ENCODE data around the gene SLFN12L. TPM values are rescaled to one million over a fixed set of nuclear protein-coding genes. Genes with fewer than 3 reads are reported as not detected.
"Not testable (repeated sequence)": the region's sequence is repeated elsewhere in the genome, so short reads cannot be mapped to it uniquely, and the experiment has no call there.

SLFN12L gene
- total RNA-seq, 1 experiment from 2014 or later: not detected

GRCh38 chr17:35553310-35553709, 15.8 kb upstream of the SLFN12L start:
- H3K9me3 ChIP-seq: no peaks in the 10 kb centered on the region
- no peak overlapping the region for H3K4me3 ChIP-seq

DNA sequence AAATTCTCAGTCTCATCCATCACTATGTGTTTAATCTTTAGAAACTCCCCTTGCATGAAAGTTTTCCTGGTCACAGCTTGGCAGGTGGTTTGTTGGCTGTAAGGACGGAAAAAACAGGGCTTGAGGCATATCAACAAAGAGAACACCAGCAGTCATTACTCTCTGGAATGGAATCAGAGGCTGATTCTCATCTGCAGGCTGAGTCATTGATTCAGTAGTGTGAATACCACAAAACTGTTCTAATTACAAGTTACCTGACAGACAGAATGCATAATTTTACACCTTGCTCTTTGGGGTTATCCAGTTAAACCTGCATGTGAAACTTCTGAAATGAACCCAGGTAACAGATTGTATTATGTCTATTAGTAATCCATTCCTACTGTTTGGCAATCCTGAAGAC, 11.5 kb upstream of the SLFN12L start:
- Histone ChIP-seq H3K36me3 (no peaks in the 10 kb centered on the region), H3K4me3 (no peak overlapping the region), H3K27me3 (peaks cover 9% of the 10 kb centered on the region; the same call in 1 of the 2 replicates), H3K9me3 (no peaks in the 10 kb centered on the region)
- DNase-seq: no peak

More at GRCh38 chr17:35553310-35553709, 15.8 kb upstream of the SLFN12L start:
- no peak for DNase-seq
- Histone ChIP-seq H3K27me3 (peaks cover 21% of the 10 kb centered on the region), H3K36me3 (no peaks in the 10 kb centered on the region)

DNA sequence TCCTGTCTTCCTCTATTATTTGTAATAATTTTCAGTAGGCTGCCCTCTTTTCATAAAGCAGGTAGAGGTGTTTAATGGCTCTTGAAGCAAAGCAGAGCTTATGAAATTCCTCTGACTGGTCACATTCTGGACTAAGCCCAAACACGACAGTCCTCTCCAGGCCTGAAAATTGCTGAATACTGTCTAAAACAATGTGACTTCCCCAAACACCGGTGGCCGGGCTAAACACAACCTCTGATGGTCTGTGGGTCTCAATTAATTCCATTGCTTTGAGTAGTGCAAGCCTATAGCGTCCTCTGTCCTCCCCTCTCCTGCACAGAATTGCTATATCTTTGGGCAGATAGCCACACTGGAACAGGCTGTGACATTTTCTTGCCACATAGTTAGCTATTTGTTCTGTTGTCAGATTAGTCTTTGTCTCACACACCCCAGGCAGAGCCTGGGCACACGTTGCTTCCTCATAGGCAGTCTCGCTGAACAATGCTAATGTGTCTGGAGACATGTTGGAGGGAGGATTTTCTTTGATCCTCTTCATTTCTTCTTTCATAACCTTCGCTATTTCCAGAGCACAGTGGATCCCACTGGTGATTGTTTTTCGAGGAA, 10.8 kb upstream of the SLFN12L start:
- Histone ChIP-seq H3K36me3 (no peaks in the 10 kb centered on the region), H3K9me3 (no peaks in the 10 kb centered on the region), H3K4me3 (no peak overlapping the region), H3K27me3 (peaks cover 5% of the 10 kb centered on the region; the same call in 1 of the 2 replicates)
- DNase-seq: no peak

DNA sequence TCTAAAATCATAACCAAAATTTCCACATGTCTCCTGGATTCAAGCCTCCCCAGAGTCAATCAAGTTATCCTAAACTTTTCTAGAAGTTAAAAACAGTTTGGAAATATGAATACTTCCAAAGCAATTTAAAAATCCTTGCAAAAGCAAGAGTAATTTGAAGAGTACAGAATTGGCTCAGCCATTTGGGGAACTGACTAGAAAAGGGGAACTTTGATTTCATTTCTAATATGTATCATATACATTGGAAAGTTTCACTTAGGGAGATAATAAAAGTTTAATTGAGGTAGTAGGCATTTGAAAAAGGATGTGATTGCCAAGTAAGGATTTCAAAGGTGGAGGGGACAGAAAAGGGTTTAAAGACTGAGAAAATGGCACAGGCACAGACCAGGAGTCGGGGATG, 9.0 kb upstream of the SLFN12L start:
- H3K27me3 ChIP-seq: peaks cover 5% of the 10 kb centered on the region; the same call in 1 of the 2 replicates
- no peaks in the 10 kb centered on the region for H3K36me3 ChIP-seq
- no peak for DNase-seq
- no peak overlapping the region for H3K4me3 ChIP-seq
- H3K9me3 ChIP-seq: no peaks in the 10 kb centered on the region

GRCh38 chr17:35545150-35545549, 7.7 kb upstream of the SLFN12L start:
- H3K9me3 ChIP-seq: no peaks in the 10 kb centered on the region
- no peaks in the 10 kb centered on the region for H3K36me3 ChIP-seq
- H3K27me3 ChIP-seq: peaks cover 5% of the 10 kb centered on the region; the same call in 1 of the 2 replicates
- no peak for DNase-seq
- H3K4me3 ChIP-seq: no peak overlapping the region

DNA sequence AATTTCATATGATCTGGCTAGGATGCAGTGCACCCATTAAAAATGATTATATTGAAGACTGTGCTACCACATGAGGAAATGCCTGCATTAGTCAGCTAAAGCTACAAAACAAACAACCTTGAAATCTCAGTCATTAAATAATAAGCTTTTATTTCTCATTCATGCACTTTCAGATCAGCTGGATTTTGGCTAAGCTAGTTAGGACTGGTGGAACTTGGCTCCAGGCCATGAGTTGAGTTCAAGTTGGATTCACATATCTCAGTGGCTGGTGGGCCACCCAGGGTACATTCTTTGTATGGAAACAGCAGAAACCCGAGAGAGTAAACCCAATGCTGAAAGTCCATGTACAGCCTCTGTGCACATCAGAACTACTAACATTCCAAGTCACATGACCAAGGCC, 6.4 kb upstream of the SLFN12L start:
- H3K4me3 ChIP-seq: no peak overlapping the region
- H3K36me3 ChIP-seq: no peaks in the 10 kb centered on the region
- no peaks in the 10 kb centered on the region for H3K27me3 ChIP-seq
- peak; percentile 24 for DNase-seq
- no peaks in the 10 kb centered on the region for H3K9me3 ChIP-seq

DNA sequence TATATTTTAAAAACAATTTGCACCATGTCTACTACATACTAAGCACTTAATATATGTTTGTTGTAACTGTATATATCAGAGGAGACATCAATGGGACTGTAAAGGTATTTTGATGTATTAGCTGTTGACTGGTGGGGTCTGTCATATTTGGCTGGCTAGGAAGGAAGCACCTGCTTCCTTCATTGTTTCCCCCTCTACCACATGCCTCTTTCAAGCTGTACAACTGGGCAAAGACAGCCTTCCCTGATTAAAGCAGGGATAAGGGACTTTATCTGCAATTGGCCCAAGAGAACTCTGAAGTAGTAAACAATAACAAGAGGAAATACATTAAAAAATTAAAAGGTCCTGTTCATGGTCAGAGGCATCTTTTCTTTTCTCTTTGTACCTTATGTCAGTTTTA, 5.5 kb upstream of the SLFN12L start:
- DNase-seq: no peak
- H3K9me3 ChIP-seq: no peaks in the 10 kb centered on the region
- no peak overlapping the region for H3K4me3 ChIP-seq
- no peaks in the 10 kb centered on the region for H3K27me3 ChIP-seq
- H3K36me3 ChIP-seq: no peaks in the 10 kb centered on the region

- H3K4me3 ChIP-seq: peak overlapping the region; percentile 46
- DNase-seq: no peak
Observed at GRCh38 chr17:35541434-35541833, 4.0 kb upstream of the SLFN12L start.

GRCh38 chr17:35540589-35541404, 3.3 kb upstream of the SLFN12L start:
- peak; percentile 2 for DNase-seq
- H3K4me3 ChIP-seq: peak overlapping the region; percentile 46
- H3K9me3 ChIP-seq: no peaks in the 10 kb centered on the region

More at GRCh38 chr17:35541434-35541833, 4.0 kb upstream of the SLFN12L start:
- Histone ChIP-seq H3K27me3 (no peaks in the 10 kb centered on the region), H3K9me3 (no peaks in the 10 kb centered on the region), H3K36me3 (no peaks in the 10 kb centered on the region)

GRCh38 chr17:35539659-35540026, 2.2 kb upstream of the SLFN12L start:
- Histone ChIP-seq H3K36me3 (no peaks in the 10 kb centered on the region), H3K4me3 (no peak overlapping the region), H3K9me3 (no peaks in the 10 kb centered on the region), H3K27me3 (no peaks in the 10 kb centered on the region)
- DNase-seq: no peak

More at GRCh38 chr17:35540589-35541404, 3.3 kb upstream of the SLFN12L start:
- Histone ChIP-seq H3K27me3 (no peaks in the 10 kb centered on the region), H3K36me3 (no peaks in the 10 kb centered on the region)

- DNase-seq: no peak
- Histone ChIP-seq H3K36me3 (no peaks in the 10 kb centered on the region), H3K9me3 (no peaks in the 10 kb centered on the region), H3K27me3 (no peaks in the 10 kb centered on the region), H3K4me3 (no peak overlapping the region)
Observed at GRCh38 chr17:35536664-35537171, 760 bp downstream of the SLFN12L start.

GRCh38 chr17:35535406-35535805, 2.1 kb downstream of the SLFN12L start:
- DNase-seq, H3K4me3 ChIP-seq, H3K9me3 ChIP-seq, H3K36me3 ChIP-seq, H3K27me3 ChIP-seq: not testable (repeated sequence)

DNA sequence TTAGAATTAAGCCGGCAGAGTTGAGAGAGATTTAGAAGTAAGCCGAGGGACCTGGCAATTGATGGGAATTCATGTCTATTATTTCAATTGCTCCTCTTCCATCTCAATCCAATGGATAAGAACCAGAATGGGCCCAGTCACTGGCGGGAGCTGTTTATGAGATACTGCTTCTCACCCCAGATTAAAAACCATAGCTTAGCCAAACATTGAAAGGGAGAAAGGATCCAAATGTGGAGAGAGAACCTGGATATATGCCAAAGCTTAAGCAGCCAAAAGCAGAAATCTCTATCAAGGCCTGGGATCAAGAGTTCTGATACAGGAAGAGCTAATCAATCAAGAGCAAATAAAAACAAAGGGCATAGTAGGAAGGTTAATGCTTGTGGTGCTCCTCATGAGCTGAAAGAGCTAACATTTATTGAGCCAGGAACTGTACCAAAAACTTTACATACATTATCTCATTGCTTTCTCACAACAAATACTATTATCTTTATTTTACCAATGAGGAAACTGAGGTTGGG, 2.8 kb downstream of the SLFN12L start:
- Histone ChIP-seq H3K9me3 (no peaks in the 10 kb centered on the region), H3K36me3 (no peaks in the 10 kb centered on the region), H3K4me3 (no peak overlapping the region), H3K27me3 (no peaks in the 10 kb centered on the region)
- DNase-seq: no peak

- Histone ChIP-seq H3K36me3 (no peaks in the 10 kb centered on the region), H3K27me3 (peaks cover 3% of the 10 kb centered on the region; the same call in 1 of the 2 replicates), H3K9me3 (peaks cover 2% of the 10 kb centered on the region), H3K4me3 (no peak overlapping the region)
- DNase-seq: no peak
Observed at GRCh38 chr17:35531160-35531559, 6.3 kb downstream of the SLFN12L start.

GRCh38 chr17:35529866-35530265, 7.6 kb downstream of the SLFN12L start:
- Histone ChIP-seq H3K9me3 (peaks cover 2% of the 10 kb centered on the region), H3K27me3 (peaks cover 3% of the 10 kb centered on the region; the same call in 1 of the 2 replicates)
- no peak for DNase-seq

DNA sequence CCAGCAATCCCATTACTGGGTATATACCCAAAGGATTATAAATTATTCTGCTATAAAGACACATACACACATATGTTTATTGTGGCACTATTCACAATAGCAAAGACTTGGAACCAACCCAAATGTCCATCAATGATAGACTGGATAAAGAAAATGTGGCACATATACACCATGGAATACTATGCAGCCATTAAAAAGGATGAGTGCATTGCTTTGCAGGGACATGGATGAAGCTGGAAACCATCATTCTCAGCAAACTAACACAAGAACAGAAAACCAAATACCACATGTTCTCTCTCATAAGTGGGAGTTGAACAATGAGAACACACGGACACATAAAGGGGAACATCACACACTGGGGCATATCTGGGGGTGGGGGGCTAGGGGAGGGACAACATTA, 8.2 kb downstream of the SLFN12L start:
- not testable (repeated sequence) for H3K9me3 ChIP-seq, H3K27me3 ChIP-seq

More at GRCh38 chr17:35529866-35530265, 7.6 kb downstream of the SLFN12L start:
- no peak overlapping the region for H3K4me3 ChIP-seq
- no peaks in the 10 kb centered on the region for H3K36me3 ChIP-seq

GRCh38 chr17:35523296-35523695, 14.2 kb downstream of the SLFN12L start:
- no peak for DNase-seq
- peaks cover 6% of the 10 kb centered on the region for H3K27me3 ChIP-seq
- H3K36me3 ChIP-seq: no peaks in the 10 kb centered on the region

More for the DNA sequence above, 8.2 kb downstream of the SLFN12L start:
- H3K36me3 ChIP-seq, DNase-seq, H3K4me3 ChIP-seq: not testable (repeated sequence)

More at GRCh38 chr17:35523296-35523695, 14.2 kb downstream of the SLFN12L start:
- Histone ChIP-seq H3K9me3 (no peaks in the 10 kb centered on the region; the same call in none of the 2 replicates), H3K4me3 (no peak overlapping the region)
